Activated CD8-positive, alpha-beta memory T cell treated with anti-CD3 and anti-CD28 coated beads, Interleukin-2, amount 10 ng/mL, durations not matched to agents 7 days and 5 days (primary cell): ENCODE data around the gene LILRA5. TPM values are rescaled to one million over a fixed set of nuclear protein-coding genes. Genes with fewer than 3 reads are reported as not detected.
"Not testable (repeated sequence)": the region's sequence is repeated elsewhere in the genome, so short reads cannot be mapped to it uniquely, and the experiment has no call there.

Experiments used
- ATAC-seq: fragments of 150-1000 bp; cut with Tn5 transposase; one replicate; pipeline ENCODE4 v1.10.0; 2021; ENCODE audit warnings: moderate library complexity
- CTCF ChIA-PET: fragments of 350-600 bp; sonication (Branson Sonifier 250); formaldehyde crosslinking; loops from one replicate; lab custom pipeline; 2021; ENCODE audit warnings: antibody characterized with exemption; lab: Charles Lee
- DNase-seq: peaks from one replicate; pipeline ENCODE4 v3.0.0-alpha.2; 2020
- H3K27ac Mint-ChIP-seq: one replicate; pipeline ENCODE4 v1.8.0; 2021; ENCODE audit warnings: mild to moderate bottlenecking, mixed read lengths
- H3K27me3 Mint-ChIP-seq: one replicate; pipeline ENCODE4 v1.8.0; 2021; ENCODE audit warnings: mixed read lengths
- H3K36me3 Mint-ChIP-seq: one replicate; pipeline ENCODE4 v1.8.0; 2021; ENCODE audit warnings: mild to moderate bottlenecking, mixed read lengths
- H3K4me1 Mint-ChIP-seq: one replicate; pipeline ENCODE4 v1.8.0; 2021; ENCODE audit warnings: mixed read lengths
- H3K4me3 Mint-ChIP-seq: one replicate; pipeline ENCODE4 v1.8.0; 2021; ENCODE audit warnings: mild to moderate bottlenecking, moderate library complexity, mixed read lengths
- H3K9me3 Mint-ChIP-seq: one replicate; pipeline ENCODE4 v1.8.0; 2022; ENCODE audit warnings: low read depth, mixed read lengths
- total RNA-seq, 2 experiments: library from RNA; stranded (reverse); gene quantifications; one replicate each; pipeline ENCODE4 v1.2.3, GENCODE V29; 2021

Gene LILRA5
- total RNA-seq, 2 experiments from 2014 or later: not detected

GRCh38 chr19:54310543-54310942, 2.4 kb downstream of the LILRA5 start:
- H3K27ac Mint-ChIP-seq: no peak overlapping the region
- DNase-seq (no peak), ATAC-seq (no peak)
- H3K36me3 Mint-ChIP-seq: no peaks in the 10 kb centered on the region
- CTCF ChIA-PET: interaction anchor here (0.7 to 1.4 kb wide), 2 partner anchors 44 to 81 kb away, joined by 3 read pairs; no protein-coding TSS in a partner anchor
- no peaks in the 10 kb centered on the region for H3K9me3 Mint-ChIP-seq
- H3K27me3 Mint-ChIP-seq: peaks cover 27% of the 10 kb centered on the region
- H3K4me1 Mint-ChIP-seq: no peaks in the 10 kb centered on the region
- no peak overlapping the region for H3K4me3 Mint-ChIP-seq

DNA sequence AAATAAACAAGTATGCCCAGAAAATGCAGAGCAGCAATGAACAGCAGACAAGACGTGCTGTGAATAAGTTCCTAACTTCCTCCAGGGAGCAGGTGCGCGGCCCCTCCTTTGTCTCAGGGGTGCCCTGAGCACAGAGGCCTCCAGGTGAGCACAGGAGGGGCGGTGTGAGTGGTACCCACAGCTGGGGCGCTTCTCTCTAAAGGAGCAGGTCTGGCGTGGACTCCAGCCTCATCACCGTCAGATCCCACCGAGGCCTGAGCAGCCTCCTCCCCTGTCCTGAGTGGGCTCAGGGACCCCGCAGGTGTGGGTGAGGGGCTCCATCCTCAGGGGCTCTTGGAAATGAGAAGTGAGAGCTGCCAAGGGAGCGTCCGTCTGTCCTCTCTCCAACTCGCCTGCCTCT, 3.2 kb downstream of the LILRA5 start:
- Mint-ChIP-seq H3K36me3 (no peaks in the 10 kb centered on the region), H3K4me1 (peaks cover 2% of the 10 kb centered on the region), H3K9me3 (no peaks in the 10 kb centered on the region), H3K27ac (no peak overlapping the region), H3K4me3 (no peak overlapping the region), H3K27me3 (peaks cover 27% of the 10 kb centered on the region)
- no peak for DNase-seq
- no peak for ATAC-seq
- CTCF ChIA-PET: interaction anchor here (0.7 kb wide), 1 partner anchor 43 kb away, joined by 3 read pairs; no protein-coding TSS in a partner anchor

DNA sequence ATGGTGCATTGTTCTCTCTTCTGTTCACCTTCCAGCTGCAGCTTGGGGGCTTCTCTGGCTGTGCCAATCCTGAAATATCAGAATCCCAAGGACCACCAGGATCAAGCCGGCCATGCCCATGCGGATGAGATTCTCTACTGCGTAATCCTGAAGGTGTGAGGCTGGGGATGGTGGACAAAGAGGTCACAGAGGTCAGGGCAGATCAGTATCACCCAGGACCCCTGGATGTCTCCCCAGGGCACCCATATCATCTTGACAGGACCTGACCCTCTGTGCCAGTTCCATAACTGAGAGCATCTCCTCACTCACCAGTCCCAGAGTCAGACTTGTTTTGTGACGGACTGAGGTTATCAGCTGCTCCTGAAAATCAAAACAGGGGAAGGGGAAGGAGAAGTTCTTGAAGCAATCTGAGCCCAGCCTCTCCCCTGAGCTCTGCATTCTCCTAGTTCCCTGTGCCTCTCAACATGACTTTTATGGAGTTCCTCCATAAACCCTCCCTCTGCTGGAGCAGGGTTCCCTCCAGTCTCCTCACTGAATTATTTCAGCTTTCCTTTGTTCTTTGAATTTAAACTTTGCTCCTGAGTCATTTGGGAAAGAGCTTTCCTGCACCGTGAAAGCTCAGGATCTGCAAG, 5.5 kb downstream of the LILRA5 start:
- Mint-ChIP-seq H3K36me3 (no peaks in the 10 kb centered on the region), H3K4me3 (no peak overlapping the region), H3K4me1 (peaks cover 12% of the 10 kb centered on the region), H3K27me3 (peaks cover 15% of the 10 kb centered on the region), H3K27ac (no peak overlapping the region), H3K9me3 (no peaks in the 10 kb centered on the region)
- no peak for ATAC-seq
- CTCF ChIA-PET: no interaction called here
- DNase-seq: no peak

- CTCF ChIA-PET: no interaction called here
- Mint-ChIP-seq H3K36me3 (no peaks in the 10 kb centered on the region), H3K9me3 (no peaks in the 10 kb centered on the region), H3K27me3 (peaks cover 20% of the 10 kb centered on the region), H3K4me1 (peaks cover 12% of the 10 kb centered on the region), H3K4me3 (no peak overlapping the region), H3K27ac (no peak overlapping the region)
- DNase-seq (no peak), ATAC-seq (no peak)
These were observed 7.8 kb downstream of the LILRA5 start for GRCh38 chr19:54305141-54305540.

- no peak overlapping the region for H3K27ac Mint-ChIP-seq
- ATAC-seq: no peak
- no peak for DNase-seq
- peaks cover 20% of the 10 kb centered on the region for H3K27me3 Mint-ChIP-seq
- peaks cover 12% of the 10 kb centered on the region for H3K4me1 Mint-ChIP-seq
- H3K9me3 Mint-ChIP-seq: no peaks in the 10 kb centered on the region
- no peaks in the 10 kb centered on the region for H3K36me3 Mint-ChIP-seq
- CTCF ChIA-PET: no interaction called here
- H3K4me3 Mint-ChIP-seq: no peak overlapping the region
These were observed 10.7 kb downstream of the LILRA5 start for GRCh38 chr19:54302257-54302656.

GRCh38 chr19:54299515-54299914, 13.5 kb downstream of the LILRA5 start:
- peak; percentile 7 for DNase-seq
- H3K36me3 Mint-ChIP-seq: no peaks in the 10 kb centered on the region
- no peak overlapping the region for H3K27ac Mint-ChIP-seq
- H3K27me3 Mint-ChIP-seq: peaks cover 18% of the 10 kb centered on the region
- CTCF ChIA-PET: no interaction called here
- H3K9me3 Mint-ChIP-seq: no peaks in the 10 kb centered on the region
- H3K4me3 Mint-ChIP-seq: no peak overlapping the region
- peaks cover 7% of the 10 kb centered on the region for H3K4me1 Mint-ChIP-seq
- ATAC-seq: no peak

GRCh38 chr19:54299126-54299498, 13.9 kb downstream of the LILRA5 start:
- Mint-ChIP-seq H3K27me3 (peaks cover 18% of the 10 kb centered on the region), H3K9me3 (no peaks in the 10 kb centered on the region), H3K4me3 (no peak overlapping the region), H3K36me3 (no peaks in the 10 kb centered on the region), H3K27ac (no peak overlapping the region), H3K4me1 (peaks cover 5% of the 10 kb centered on the region)
- ATAC-seq (no peak), DNase-seq (peak; percentile 21)
- CTCF ChIA-PET: no interaction called here

GRCh38 chr19:54298357-54299125, 14.4 kb downstream of the LILRA5 start:
- H3K4me1 Mint-ChIP-seq: no peaks in the 10 kb centered on the region
- DNase-seq (no peak), ATAC-seq (no peak)
- H3K9me3 Mint-ChIP-seq: no peaks in the 10 kb centered on the region
- H3K4me3 Mint-ChIP-seq: no peak overlapping the region
- no peak overlapping the region for H3K27ac Mint-ChIP-seq
- H3K27me3 Mint-ChIP-seq: peaks cover 18% of the 10 kb centered on the region
- CTCF ChIA-PET: interaction anchor here (0.6 kb wide), 1 partner anchor 140 kb away, joined by 3 read pairs; no protein-coding TSS in a partner anchor
- H3K36me3 Mint-ChIP-seq: no peaks in the 10 kb centered on the region

- no peaks in the 10 kb centered on the region for H3K9me3 Mint-ChIP-seq
- H3K27me3 Mint-ChIP-seq: peaks cover 13% of the 10 kb centered on the region
- no peak overlapping the region for H3K4me3 Mint-ChIP-seq
- no peak for ATAC-seq
- H3K4me1 Mint-ChIP-seq: no peaks in the 10 kb centered on the region
- DNase-seq: no peak
- CTCF ChIA-PET: interaction anchor here (0.6 kb wide), 1 partner anchor 139 kb away, joined by 3 read pairs; no protein-coding TSS in a partner anchor
- H3K27ac Mint-ChIP-seq: no peak overlapping the region
- no peaks in the 10 kb centered on the region for H3K36me3 Mint-ChIP-seq
These were observed 15.1 kb downstream of the LILRA5 start for GRCh38 chr19:54297759-54298305.

DNA sequence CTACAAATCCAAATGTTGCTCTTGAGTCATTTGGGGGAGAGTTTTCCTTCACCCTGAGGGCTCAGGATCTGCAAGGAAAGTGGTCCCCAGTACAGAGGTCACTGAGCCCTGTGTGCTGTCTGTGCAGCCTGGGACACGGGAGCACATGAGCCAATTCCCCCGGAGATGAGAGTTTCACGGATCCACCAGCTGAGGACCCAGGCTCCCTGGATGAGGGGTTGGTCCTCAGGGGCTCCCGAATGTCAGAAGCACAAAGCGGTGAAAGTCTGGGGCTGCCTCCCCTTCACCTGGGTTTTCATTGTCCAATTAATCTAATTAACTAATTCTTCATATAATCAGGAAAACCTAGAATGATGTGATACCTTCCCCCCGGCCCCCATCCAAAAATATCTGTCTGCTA, 18.4 kb downstream of the LILRA5 start:
- Mint-ChIP-seq H3K27ac (no peak overlapping the region), H3K9me3 (no peaks in the 10 kb centered on the region), H3K36me3 (no peaks in the 10 kb centered on the region), H3K27me3 (peaks cover 7% of the 10 kb centered on the region), H3K4me3 (no peak overlapping the region), H3K4me1 (no peaks in the 10 kb centered on the region)
- CTCF ChIA-PET: no interaction called here
- ATAC-seq (no peak), DNase-seq (no peak)

- CTCF ChIA-PET, H3K4me3 Mint-ChIP-seq, H3K9me3 Mint-ChIP-seq, H3K27ac Mint-ChIP-seq, H3K4me1 Mint-ChIP-seq, ATAC-seq, H3K36me3 Mint-ChIP-seq, DNase-seq: not testable (repeated sequence)
- H3K27me3 Mint-ChIP-seq: peaks cover 26% of the 10 kb centered on the region
These were observed 23.8 kb downstream of the LILRA5 start for GRCh38 chr19:54289160-54289559.

DNA sequence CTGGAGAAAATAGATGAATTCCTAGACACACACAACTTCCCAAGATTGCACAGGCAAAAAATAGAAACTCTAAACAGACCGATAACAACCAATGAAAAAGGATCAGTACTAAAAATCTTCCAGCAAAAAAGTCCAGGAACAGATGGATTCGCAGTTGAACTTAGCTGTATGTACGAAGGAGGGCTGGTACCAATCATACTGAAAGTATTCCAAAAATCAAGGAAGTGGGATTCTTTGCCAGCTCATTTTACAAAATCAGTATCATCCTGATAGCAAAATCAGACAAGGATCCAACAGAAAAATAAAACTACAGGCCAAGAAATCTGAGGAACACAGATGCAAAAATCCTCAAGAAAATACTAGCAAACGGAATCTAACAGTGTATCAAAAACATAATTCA, 25.5 kb downstream of the LILRA5 start:
- Mint-ChIP-seq H3K36me3 (no peaks in the 10 kb centered on the region), H3K4me1 (no peaks in the 10 kb centered on the region), H3K4me3 (no peak overlapping the region), H3K27ac (no peak overlapping the region), H3K27me3 (peaks cover 32% of the 10 kb centered on the region), H3K9me3 (no peaks in the 10 kb centered on the region)
- ATAC-seq (no peak), DNase-seq (no peak)
- CTCF ChIA-PET: no interaction called here

GRCh38 chr19:54286283-54286682, 26.7 kb downstream of the LILRA5 start:
- H3K4me1 Mint-ChIP-seq, CTCF ChIA-PET, H3K36me3 Mint-ChIP-seq, H3K4me3 Mint-ChIP-seq, ATAC-seq, H3K27ac Mint-ChIP-seq, H3K9me3 Mint-ChIP-seq: not testable (repeated sequence)
- peak; percentile 15 for DNase-seq
- peaks cover 37% of the 10 kb centered on the region for H3K27me3 Mint-ChIP-seq
